Transverse colon (tissue), 3 donors: ENCODE data around the gene GSDME.

ENCODE experiments used
- POLR2A ChIP-seq: fragments of 450-650 bp; IDR thresholded peaks from one replicate; pipeline ENCODE4 v1.6.1; 2016; ENCODE audit warnings: antibody characterized with exemption, mild to moderate bottlenecking, moderate library complexity
- TF ChIP-seq, protein P1 (sequence below), 5 experiments: fragments of 200-600 bp in 3 of 5; fragments of 450-650 bp in 2 of 5; sonication (generic) in 3 of 5; IDR thresholded peaks; 1 replicate in 2 of 5; 2 replicates in 3 of 5; pipeline ENCODE4 v1.5.1; 2016 to 2017; ENCODE audit warnings: antibody characterized with exemption in 5 of 5, inconsistent platforms in 3 of 5, mild to moderate bottlenecking in 2 of 5, moderate library complexity in 1 of 5

DNA sequence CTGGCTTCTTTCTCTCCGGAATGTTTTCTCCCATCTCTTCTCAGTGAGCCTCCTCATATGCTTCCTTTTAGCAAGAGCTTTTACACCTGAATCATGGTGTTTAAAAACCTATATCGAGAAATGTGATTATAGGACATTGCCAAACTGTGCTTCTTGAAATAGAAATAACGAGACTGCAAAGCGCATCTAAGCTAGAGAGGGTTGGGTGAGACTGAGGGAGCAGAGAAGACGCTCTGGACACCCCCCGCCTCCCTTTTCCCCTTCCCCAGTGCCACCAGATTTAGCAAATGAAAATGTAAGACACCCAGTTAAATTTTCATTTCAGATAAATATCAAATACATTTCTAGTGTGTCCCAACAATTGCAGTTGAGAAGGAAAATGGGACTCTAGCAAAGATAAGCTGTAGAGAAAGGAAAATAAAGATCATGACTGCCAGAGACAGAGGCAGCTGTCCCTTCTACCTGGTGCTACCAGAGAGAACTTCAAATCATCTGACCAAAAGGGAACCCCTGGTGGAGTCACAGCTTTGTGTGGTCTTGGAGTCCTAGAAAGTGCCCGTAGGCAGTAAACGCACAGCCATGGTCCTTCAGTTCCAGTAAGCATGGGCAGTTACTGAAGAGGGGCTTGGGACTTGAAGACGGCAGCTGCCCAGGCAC is 14.6 kb downstream of the GSDME start:
- TF ChIP-seq, protein P1, sequence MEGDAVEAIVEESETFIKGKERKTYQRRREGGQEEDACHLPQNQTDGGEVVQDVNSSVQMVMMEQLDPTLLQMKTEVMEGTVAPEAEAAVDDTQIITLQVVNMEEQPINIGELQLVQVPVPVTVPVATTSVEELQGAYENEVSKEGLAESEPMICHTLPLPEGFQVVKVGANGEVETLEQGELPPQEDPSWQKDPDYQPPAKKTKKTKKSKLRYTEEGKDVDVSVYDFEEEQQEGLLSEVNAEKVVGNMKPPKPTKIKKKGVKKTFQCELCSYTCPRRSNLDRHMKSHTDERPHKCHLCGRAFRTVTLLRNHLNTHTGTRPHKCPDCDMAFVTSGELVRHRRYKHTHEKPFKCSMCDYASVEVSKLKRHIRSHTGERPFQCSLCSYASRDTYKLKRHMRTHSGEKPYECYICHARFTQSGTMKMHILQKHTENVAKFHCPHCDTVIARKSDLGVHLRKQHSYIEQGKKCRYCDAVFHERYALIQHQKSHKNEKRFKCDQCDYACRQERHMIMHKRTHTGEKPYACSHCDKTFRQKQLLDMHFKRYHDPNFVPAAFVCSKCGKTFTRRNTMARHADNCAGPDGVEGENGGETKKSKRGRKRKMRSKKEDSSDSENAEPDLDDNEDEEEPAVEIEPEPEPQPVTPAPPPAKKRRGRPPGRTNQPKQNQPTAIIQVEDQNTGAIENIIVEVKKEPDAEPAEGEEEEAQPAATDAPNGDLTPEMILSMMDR (IDR thresholded peaks at IDR 0.05), result no peak
- no peak for TF ChIP-seq POLR2A
